GM10248 (cell line): ENCODE results near the gene SEMA3C.

ENCODE experiments used
- CTCF ChIA-PET: fragments of 300-600 bp; sonication (Branson Sonifier 250); formaldehyde crosslinking; extraction: SDS; loops from one replicate; lab custom pipeline; 2021; ENCODE audit warnings: antibody characterized with exemption; lab: Yijun Ruan, JAX
- POLR2A ChIA-PET: fragments of 350-650 bp; sonication (Branson Sonifier 250); formaldehyde crosslinking; extraction: SDS; loops from one replicate; lab custom pipeline; 2020; ENCODE audit warnings: antibody characterized with exemption; lab: Yijun Ruan, JAX
- DNase-seq: peaks from one replicate; pipeline ENCODE4 v3.0.0; 2012; ENCODE audit errors: extremely low spot score
- CTCF ChIP-seq: IDR thresholded peaks from 2 replicates; pipeline ENCODE4 v1.5.1; 2012; ENCODE audit warnings: mild to moderate bottlenecking, low read depth; ENCODE audit errors: extremely low read depth, missing control alignments, control extremely low read depth

The SEMA3C gene

GRCh38 chr7:80774843-80775242 is 144.0 kb downstream of the SEMA3C start:
- no peak for DNase-seq
- TF ChIP-seq CTCF, result no peak
- CTCF ChIA-PET, result no interaction called here
- POLR2A ChIA-PET, result no interaction called here

GRCh38 chr7:80773787-80774508 is 144.9 kb downstream of the SEMA3C start:
- no peak for DNase-seq
- no peak for TF ChIP-seq CTCF
- ChIA-PET POLR2A (no interaction called here), CTCF (interaction anchor here (1.1 kb wide), 1 partner anchor 9 kb away, joined by 3 read pairs; no protein-coding TSS in a partner anchor)

GRCh38 chr7:80772347-80772993 is 146.4 kb downstream of the SEMA3C start:
- no peak for DNase-seq
- POLR2A ChIA-PET, result no interaction called here
- TF ChIP-seq CTCF, result no peak
- CTCF ChIA-PET, result interaction anchor here (1.2 kb wide), 1 partner anchor 10 kb away, joined by 4 read pairs; no protein-coding TSS in a partner anchor

GRCh38 chr7:80771523-80771922 is 147.3 kb downstream of the SEMA3C start:
- POLR2A ChIA-PET, result no interaction called here
- DNase-seq, result no peak
- CTCF ChIA-PET, result no interaction called here
- TF ChIP-seq CTCF, result no peak

GRCh38 chr7:80770675-80771081 is 148.2 kb downstream of the SEMA3C start:
- DNase-seq, result peak; percentile 23

GRCh38 chr7:80770061-80770460 is 148.8 kb downstream of the SEMA3C start:
- ChIA-PET POLR2A (no interaction called here), CTCF (no interaction called here)
- no peak for TF ChIP-seq CTCF
- DNase-seq, result no peak

More at GRCh38 chr7:80770675-80771081, 148.2 kb downstream of the SEMA3C start:
- ChIA-PET POLR2A (no interaction called here), CTCF (no interaction called here)
- TF ChIP-seq CTCF, result no peak
